HG02571 (cell line): ENCODE results near the gene GOLGA5.

ENCODE experiments used
- ATAC-seq: cut with Tn5 transposase; IDR thresholded peaks from one replicate; pipeline ENCODE4 v1.9.1; 2021; ENCODE audit warnings: mild to moderate bottlenecking, moderate library complexity; ENCODE audit not compliant: unreplicated experiment

Gene GOLGA5

DNA sequence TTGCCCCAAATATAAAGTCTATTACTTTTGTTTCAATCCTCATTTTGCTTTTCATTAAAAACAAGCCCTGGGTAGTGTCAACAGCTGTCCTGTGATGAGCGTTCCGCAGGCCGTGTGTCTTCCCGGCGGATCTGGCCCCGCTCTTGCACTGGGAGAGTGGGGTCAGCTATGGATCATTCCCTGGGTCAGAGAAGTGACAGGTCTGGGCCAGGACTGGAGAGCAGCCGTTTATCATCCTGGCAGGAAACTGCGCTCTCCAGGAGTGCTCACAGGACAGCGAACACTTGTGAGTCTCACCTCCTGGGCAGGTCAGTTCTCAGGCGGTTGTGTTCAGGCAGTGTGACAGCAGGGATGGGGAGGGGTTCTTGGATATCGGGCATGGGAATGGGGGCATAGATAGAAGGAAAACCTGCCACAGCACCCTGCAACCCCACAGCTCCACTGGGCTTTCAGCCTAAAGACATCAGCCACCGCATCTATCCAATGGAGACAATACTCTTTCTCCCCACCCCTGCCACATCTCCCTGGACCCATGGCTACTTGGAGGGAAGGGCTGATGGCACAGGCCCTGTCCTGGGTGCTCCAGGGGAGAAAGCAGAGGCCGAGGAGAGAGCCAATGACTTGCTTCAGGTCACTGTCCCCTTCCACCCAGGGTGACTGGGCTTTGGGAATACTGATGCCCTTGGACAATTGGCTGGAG is 81.0 kb downstream of the GOLGA5 start:
- ATAC-seq, result no peak

DNA sequence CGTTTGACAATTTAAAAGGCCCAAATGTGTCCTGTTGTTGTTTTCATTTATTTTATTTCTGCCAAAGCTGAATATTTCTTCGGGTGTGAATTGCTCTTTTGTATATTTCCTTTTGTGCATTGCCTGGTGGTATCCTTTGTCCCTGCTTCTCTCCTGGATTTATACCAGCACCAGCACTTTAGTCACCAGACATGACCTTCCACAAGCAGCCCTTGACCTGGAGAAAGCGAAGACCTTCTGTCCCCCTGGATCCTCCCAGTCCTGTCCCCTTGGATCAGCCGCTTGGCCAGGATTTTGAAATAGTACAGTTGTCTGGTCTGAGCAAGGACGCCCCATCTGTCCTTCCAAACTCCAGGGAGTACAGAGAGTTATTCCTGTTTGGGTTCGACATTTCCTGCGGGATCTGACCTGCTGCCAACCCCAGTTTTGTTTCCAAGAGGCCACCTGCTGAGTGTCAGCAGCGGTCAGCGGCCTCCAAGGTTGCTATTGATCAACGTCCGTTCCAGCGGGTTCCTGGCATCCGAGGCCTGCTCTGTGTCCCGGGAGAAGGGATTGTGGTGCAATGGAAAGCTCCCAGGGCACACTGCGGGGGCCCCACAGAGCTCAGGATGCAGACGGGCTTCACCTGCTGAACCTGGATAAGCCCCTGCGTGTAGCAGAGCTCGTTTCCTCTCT is 83.8 kb downstream of the GOLGA5 start:
- ATAC-seq, result no peak

DNA sequence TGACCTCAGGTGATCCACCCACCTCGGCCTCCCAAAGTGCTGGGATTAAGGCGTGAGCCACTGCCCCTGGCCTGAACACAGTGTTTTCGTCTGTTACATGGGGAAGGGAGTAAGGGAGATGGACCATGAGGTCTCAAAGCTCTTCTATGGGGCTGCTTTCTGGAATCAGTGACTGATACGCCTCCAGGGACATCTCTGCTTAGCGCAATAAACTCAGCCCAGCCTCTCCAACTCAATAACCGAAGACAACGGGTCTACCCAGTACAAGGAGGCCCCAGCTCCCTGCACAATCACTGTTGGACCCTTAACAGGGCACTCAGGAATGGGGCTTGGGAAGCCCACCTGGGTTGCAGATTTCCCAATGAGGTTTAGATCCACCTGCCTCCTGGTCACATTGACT is 86.2 kb downstream of the GOLGA5 start:
- ATAC-seq, result no peak

DNA sequence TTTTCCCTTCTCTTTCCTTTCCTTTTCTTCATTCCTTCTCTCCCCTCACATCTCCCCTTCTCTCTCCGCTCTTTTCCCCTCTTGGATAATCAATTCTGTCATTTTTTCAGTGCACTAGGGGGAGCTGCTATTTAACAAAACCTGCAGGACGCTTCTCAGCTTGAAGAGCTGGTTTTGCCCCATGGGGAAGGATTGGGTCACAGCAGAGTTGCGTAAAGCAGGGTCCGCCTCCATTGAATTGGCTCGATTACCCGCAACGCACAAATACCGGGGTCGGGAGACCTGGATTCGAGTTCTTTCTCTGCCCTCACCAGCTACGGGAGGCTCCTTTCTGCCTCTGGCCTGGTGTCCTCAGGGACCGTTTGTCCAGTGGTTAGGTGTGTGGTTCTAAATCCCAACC is 86.7 kb downstream of the GOLGA5 start:
- ATAC-seq, result no peak

DNA sequence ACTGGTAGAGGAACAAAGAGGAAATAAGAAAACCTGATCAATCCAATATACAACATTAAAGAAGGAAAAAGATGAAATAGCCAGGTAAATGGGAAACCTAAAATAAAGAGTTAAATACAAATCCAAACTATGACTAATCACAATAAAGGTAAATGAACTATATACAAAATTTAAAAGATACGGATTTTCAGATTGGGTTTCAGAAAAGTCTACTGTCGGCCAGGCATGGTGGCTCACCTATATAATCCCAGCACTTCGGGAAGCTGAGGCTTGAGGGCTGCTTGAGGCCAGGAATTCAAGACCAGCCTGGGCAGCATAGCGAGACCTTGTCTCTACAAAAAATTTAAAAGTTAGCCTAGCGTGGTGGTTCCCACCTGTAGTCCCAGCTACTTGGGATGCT is 89.0 kb downstream of the GOLGA5 start:
- no peak for ATAC-seq

DNA sequence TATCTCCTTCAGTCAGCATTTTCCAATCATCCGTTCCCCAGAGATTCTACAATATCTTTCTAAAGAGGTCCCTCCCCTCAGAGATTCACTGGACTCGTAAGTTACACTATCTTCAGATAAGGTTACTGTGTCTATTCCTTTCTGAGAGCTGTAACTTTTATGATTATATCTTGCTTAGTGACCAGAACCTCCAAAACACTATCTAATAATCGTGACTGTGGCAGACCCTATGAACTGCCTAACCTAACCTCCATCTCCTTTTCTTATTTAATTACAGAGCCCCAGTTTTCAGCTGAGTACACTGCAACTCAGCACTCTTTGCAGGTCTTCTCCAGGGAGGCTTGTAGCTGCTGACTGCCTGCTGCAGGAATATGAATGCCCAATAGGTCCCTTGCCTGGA is 90.3 kb downstream of the GOLGA5 start:
- ATAC-seq, result no peak

DNA sequence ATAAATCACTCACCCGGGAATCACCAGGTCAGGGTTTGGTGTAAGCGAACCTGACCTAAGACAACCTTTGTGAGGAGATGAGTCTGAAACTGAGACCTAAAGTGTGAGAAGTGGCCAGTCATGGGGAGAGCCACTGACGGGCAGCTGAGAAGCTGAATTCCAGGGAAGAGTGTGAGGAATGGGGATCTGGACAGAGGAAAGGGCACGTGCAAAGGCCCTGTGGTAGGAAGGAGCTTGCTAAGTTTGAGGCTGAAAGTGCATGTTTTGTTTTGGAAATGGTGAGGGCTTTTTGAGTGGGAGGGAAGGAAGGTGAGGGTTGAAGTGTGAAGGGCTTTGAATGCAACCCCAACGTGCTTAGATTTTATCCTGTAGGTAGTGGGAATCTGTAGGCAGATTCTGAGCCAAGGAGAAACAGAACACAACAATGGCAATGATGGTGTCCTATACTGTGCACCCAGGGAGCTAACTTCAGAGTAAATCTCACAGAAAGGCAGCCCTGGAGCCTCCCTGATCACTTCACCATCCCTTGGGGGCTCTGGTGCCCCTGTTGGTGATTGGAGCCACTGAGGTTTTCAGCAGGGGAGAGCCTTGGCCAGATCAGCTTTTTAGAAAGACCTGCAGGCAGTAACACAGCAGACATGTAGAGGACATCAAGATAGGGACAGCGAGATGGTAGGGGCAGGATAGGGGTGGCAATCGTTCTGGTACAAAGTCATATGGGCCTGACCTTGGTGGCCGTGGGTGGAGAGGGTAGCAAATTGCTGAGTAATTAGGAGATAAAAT is 91.4 kb downstream of the GOLGA5 start:
- ATAC-seq, result no peak

DNA sequence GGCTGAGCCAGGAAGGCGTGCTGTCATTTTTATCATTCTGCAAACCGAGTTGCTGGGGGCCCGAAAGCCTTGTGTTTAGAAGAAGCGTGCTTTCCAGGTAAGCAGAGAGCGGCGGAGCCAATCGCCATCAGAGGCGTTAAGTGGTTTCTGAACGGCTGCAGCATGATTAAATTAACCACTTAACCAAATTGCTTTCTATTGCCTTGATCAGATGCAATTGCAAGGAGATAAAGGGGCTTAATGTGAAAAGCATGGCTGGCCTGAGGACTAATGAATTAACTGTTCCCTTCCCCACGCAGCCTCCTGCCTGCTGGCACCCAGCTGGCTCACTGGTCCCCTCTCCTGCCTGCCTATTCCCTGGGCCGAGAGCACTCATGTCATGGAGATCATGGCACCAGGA is 92.2 kb downstream of the GOLGA5 start:
- no peak for ATAC-seq

DNA sequence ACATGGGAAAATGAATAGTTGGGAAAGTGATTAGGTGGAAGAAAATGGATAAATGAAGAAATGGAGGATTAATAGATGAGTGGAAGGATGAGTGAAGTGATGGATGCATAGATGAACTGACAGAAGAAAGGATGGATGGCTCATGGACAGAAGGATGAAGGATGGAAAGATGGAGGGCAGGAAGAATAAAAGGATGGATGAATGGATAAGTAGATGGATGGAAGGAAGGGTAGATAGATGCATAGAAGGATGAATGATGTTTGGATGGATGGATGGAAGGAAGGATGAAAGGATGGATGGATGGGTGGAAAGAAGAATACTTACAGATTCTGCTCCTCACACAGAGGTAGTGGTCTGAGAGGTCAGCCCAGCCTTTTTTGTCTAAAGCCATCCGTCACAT is 93.1 kb downstream of the GOLGA5 start:
- no peak for ATAC-seq

DNA sequence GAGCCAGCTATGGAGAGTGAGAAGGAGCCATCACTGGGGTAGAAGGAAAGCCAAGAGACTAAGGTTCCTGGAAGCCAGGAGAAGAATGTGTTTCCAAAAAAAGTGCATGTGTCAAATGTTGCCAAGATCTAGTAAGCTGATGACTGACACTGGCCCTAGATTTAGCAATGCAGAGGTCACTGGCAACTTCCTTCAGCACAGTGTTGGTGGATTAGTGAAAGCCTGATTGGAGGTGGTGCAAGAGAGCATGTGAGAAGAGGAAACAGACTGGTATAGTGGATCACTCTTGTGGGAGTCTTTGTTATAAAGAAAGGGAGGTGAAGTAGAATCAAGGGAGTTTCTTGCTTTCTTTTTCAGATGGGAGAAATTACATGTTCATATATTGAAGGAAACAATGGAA is 94.8 kb downstream of the GOLGA5 start:
- ATAC-seq, result no peak
